HG02981 (cell line): ENCODE results near the gene TTC39B.

Experiments
- ATAC-seq: cut with Tn5 transposase; IDR thresholded peaks from one replicate; pipeline ENCODE4 v1.9.1; 2021; ENCODE audit warnings: mild to moderate bottlenecking, moderate library complexity; ENCODE audit not compliant: unreplicated experiment

Gene TTC39B

GRCh38 chr9:15231788-15232635, 75.0 kb downstream of the TTC39B start:
- peak; percentile 60 for ATAC-seq

DNA sequence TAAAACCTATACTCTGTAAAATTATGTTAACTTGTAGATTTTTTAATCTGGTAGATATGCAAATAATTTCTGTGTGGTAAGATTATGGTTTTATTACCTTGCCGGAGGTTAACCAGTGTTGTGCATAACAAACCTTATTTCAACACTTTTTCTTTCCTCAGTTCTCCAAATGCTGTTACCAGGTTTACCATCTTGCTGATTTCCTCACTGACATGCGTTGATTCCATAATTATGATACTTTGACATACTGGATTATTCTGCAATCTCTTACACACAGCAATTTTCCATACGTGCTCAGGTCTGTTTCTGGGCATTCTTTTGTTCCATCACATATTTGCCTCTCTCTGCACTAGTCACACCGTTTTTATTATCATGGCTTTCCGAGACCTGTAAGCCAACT, 77.6 kb downstream of the TTC39B start:
- ATAC-seq, result no peak

DNA sequence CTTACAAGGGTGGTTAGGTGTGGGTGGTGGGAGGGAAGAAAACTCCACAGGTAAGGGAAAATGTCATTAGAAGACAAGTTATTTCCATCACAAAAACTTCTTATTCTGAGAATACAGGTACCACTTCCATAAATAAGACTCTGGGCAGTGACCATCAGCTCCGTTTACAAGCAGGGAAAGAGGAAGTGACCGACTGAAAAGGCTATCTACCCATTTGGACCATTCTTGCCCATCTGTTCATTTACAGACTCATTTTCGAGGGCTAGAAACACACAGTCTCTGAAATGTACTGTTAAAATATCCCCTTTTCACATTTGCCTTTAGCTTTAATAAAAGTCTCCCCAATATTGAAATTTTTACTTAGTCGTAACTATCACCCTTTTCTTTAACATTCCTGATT, 79.5 kb downstream of the TTC39B start:
- ATAC-seq, result no peak

DNA sequence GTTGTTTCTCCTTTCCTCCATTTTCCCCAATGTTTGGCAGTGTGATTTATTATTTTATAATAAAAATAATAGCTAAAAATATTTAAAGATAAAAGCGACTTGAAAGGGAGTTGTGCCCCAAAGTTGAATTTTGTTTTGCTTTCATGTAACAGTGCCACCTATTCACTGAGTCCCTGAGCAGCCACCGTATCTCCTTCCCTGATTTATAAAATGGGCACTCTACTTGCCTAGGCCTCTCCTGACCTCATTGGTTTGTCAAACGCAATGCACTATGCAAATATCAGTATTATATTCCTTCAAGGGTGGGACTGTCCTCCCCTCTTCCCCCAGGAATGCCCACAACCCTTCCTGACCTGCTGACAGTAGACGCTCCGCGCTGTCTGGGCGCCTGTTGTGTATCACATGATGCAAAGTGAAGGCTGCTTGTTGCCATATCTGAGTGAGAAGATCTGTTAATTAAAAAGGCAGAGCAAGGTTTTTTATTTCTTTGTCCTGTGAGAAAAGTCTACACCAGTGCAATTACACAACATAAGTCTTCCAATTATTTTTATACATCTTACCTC, 81.4 kb downstream of the TTC39B start:
- ATAC-seq, result no peak

GRCh38 chr9:15222313-15222712, 84.7 kb downstream of the TTC39B start:
- ATAC-seq, result no peak

GRCh38 chr9:15221746-15222145, 85.3 kb downstream of the TTC39B start:
- no peak for ATAC-seq

GRCh38 chr9:15220658-15221318, 86.2 kb downstream of the TTC39B start:
- no peak for ATAC-seq

DNA sequence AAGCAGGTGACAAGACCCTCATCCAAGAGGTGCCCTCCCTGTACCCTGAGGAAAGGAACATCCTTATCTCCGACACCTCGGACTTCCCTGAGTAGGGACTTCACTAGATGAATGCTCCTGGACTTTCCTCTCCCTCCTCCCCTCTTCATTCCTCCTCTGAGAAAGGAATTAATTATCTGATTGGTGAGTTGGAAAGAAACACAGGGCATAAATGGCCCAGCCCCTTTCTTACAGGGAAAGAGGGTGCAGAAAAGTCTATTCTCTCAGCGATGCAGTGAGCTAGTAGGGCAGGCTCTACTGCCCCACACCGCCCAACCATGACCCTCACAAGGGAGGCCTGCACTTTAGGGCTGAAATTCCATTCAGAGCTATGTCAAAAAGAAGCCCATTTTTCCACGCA, 87.5 kb downstream of the TTC39B start:
- ATAC-seq, result no peak

GRCh38 chr9:15218994-15219393, 88.0 kb downstream of the TTC39B start:
- ATAC-seq, result no peak

- ATAC-seq, result no peak
These were observed 93.8 kb downstream of the TTC39B start for GRCh38 chr9:15213249-15213648.

- ATAC-seq, result peak; percentile 5
These were observed 95.1 kb downstream of the TTC39B start for GRCh38 chr9:15211815-15212495.

GRCh38 chr9:15211160-15211814, 95.7 kb downstream of the TTC39B start:
- ATAC-seq, result peak; percentile 70

DNA sequence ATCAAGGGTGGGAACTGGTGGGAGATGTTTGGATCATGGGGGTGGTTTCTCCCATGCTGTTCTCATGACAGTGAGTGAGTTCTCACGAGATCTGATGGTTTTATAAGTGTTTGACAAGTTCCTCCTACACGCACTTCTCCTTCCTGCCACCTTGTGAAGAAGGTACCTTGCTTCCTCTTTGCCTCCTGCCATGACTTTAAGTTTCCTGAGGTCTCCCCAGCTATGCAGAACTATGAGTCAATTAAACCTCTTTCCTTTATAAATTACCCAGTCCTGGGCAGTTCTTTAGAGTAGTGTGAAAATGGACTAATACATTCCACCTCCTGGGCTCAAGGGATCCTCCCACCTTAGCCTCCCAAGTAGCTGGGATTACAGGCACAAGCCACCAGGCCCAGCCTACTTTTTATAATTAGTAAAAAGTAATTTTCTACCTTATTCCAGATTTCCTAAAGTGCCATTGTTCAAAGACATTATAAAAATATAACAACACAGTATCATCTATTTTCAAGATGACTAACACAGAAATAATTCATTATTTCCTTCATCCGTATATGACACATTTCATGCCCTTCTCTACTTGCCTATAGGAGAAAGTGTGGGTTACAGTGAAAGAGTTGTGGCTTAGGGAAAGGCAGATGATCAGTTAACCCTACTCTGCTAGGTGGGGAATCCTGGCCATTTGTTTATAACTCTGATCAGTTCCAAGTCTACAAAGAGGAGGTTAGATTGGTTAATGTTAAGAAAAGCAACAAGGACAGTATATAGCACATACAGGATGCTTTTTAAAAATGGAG, 99.9 kb downstream of the TTC39B start:
- no peak for ATAC-seq

- ATAC-seq, result no peak
These were observed 101.2 kb downstream of the TTC39B start for GRCh38 chr9:15205632-15206420.

DNA sequence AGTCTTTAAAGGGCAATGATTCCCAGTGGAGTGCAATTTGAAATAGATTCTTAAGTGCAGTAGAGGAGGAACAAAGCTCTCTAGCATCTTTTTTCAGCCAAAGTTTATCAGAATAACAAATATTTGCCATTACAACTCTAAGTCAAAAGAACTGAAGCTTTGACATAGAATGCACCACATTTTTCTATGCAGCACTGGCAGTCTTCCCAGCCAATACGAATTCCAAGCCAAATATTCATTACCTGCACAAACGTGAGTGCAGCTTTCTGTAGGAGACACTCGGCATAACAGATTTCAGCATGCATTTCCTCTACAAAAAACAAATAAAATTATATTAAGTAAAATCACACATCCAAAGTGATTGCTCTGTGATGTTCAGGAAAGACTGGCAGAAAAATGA, 103.4 kb downstream of the TTC39B start:
- ATAC-seq, result no peak

- no peak for ATAC-seq
These were observed 106.9 kb downstream of the TTC39B start for GRCh38 chr9:15200111-15200510.

DNA sequence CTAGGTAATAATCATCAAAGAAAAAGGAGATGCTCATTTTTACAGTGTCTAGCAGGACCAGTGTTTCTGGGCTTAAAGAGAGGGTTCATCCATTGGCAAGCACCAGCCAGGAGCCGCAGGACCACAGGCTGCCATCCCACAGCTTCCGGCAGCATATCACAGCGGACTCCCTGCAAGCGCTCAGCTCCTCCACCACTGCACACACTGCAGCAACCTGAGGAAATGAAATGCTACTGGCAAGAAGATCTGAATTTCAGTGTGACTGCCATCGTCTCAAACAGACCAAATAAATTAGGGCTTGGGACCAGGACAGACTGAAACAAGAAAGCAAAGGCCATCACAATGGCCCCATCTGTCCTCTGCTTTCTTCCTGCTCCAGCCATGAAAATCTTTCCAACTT, 114.2 kb downstream of the TTC39B start:
- ATAC-seq, result no peak

GRCh38 chr9:15191378-15191777, 115.6 kb downstream of the TTC39B start:
- peak; percentile 94 for ATAC-seq

DNA sequence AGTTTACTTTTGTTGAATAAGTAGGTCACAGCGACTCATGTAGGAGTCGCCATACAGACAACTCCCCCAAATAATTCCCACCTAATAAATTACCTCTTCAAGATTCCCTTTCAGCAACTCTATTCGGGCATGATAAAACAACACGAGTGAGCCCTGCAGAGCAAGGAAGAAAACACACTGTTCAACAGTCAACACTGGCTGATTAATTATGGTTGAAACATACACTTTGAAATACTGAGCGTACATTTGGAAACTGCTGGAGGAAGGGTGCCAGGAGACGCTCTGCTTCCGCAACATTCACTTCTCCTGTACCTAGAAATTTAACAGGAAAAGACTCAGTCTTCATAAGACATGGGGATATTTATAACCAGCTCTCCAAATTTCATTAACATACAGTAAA, 117.5 kb downstream of the TTC39B start:
- ATAC-seq, result no peak
